ENCODE measurements around the gene ZNF425. TPM values are rescaled to one million over a fixed set of nuclear protein-coding genes. Genes with fewer than 3 reads are reported as not detected.

Gene ZNF425
- total RNA-seq, 1 experiment from 2014 or later, result 0.41 TPM

DNA sequence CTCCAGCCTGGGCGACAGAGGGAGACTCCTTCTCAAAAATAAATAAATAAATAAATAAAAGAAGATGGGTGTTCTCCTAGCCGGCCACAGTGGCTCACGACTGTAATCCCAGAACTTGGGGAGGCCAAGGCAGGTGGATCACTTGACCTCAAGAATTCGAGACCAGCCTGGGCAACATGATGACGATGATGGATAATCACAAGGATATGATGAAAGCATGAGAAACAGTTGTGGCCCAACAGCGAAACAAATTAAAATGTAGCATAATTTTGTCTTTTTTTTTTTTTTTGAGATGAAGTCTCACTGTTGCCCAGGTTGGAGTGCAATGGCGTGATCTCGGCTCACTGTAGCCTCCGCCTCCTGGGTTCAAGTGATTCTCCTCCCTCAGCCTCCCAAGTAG is 48.5 kb downstream of the ZNF425 start:
- Histone ChIP-seq H3K9me3 (ENCODE audit: low read length) (no peaks in the 10 kb centered on the region), H3K36me3 (ENCODE audit: insufficient read depth, low read length) (0 out of 2 replicates have a peak, but pooled peaks cover 1% of the 10 kb centered on the region), H3K27ac (ENCODE audit: low read length) (no peak overlapping the region), H3K9ac (ENCODE audit: low read length) (no peak overlapping the region), H3K4me2 (ENCODE audit: low read depth, low read length, poor library complexity, severe bottlenecking) (no peak overlapping the region), H3K4me3 (ENCODE audit: low read length) (no peak overlapping the region), H4K20me1 (ENCODE audit: insufficient read depth, low read depth, low read length) (no peaks in the 10 kb centered on the region), H3K9me2 (replicated peaks; ENCODE audit: insufficient read depth, low read length) (no peaks in the 10 kb centered on the region), H3K79me2 (ENCODE audit: low read length) (peaks cover 28% of the 10 kb centered on the region), H2AFZ (ENCODE audit: low read length) (no peak overlapping the region), H3K4me1 (ENCODE audit: low read length) (no peaks in the 10 kb centered on the region), H3K27me3 (ENCODE audit: low read length) (no peaks in the 10 kb centered on the region)
- DNase-seq, result no peak

- no peak overlapping the region for H3K9ac ChIP-seq (ENCODE audit: low read length)
- no peaks in the 10 kb centered on the region for H3K27me3 ChIP-seq (ENCODE audit: low read length)
- H3K9me2 ChIP-seq (replicated peaks; ENCODE audit: insufficient read depth, low read length), result no peaks in the 10 kb centered on the region
- H3K79me2 ChIP-seq (ENCODE audit: low read length), result peaks cover 11% of the 10 kb centered on the region
- H3K4me3 ChIP-seq (ENCODE audit: low read length), result no peak overlapping the region
- H3K27ac ChIP-seq (ENCODE audit: low read length), result no peak overlapping the region
- H2AFZ ChIP-seq (ENCODE audit: low read length), result no peak overlapping the region
- H3K4me1 ChIP-seq (ENCODE audit: low read length), result no peaks in the 10 kb centered on the region
- H4K20me1 ChIP-seq (ENCODE audit: insufficient read depth, low read depth, low read length), result no peaks in the 10 kb centered on the region
- no peak for DNase-seq
- H3K4me2 ChIP-seq (ENCODE audit: low read depth, low read length, poor library complexity, severe bottlenecking), result no peak overlapping the region
- H3K9me3 ChIP-seq (ENCODE audit: low read length), result no peaks in the 10 kb centered on the region
- peaks cover 9% of the 10 kb centered on the region; the same call in 1 of the 2 replicates for H3K36me3 ChIP-seq (ENCODE audit: insufficient read depth, low read length)
These were observed 50.8 kb downstream of the ZNF425 start for GRCh38 chr7:149075286-149075685.

- Histone ChIP-seq H3K4me3 (ENCODE audit: low read length) (no peak overlapping the region), H3K27me3 (ENCODE audit: low read length) (no peaks in the 10 kb centered on the region), H3K79me2 (ENCODE audit: low read length) (peaks cover 7% of the 10 kb centered on the region; the same call in 1 of the 2 replicates), H3K4me2 (ENCODE audit: low read depth, low read length, poor library complexity, severe bottlenecking) (no peak overlapping the region), H3K9ac (ENCODE audit: low read length) (no peak overlapping the region), H3K36me3 (ENCODE audit: insufficient read depth, low read length) (peaks cover 13% of the 10 kb centered on the region; the same call in 1 of the 2 replicates), H3K9me3 (ENCODE audit: low read length) (no peaks in the 10 kb centered on the region), H3K4me1 (ENCODE audit: low read length) (peaks cover 3% of the 10 kb centered on the region; the same call in 1 of the 2 replicates), H3K9me2 (replicated peaks; ENCODE audit: insufficient read depth, low read length) (no peaks in the 10 kb centered on the region), H4K20me1 (ENCODE audit: insufficient read depth, low read depth, low read length) (no peaks in the 10 kb centered on the region), H2AFZ (ENCODE audit: low read length) (no peak overlapping the region), H3K27ac (ENCODE audit: low read length) (no peak overlapping the region)
- DNase-seq, result no peak
These were observed 51.8 kb downstream of the ZNF425 start for GRCh38 chr7:149074116-149074885.

GRCh38 chr7:149072438-149072775 is 53.7 kb downstream of the ZNF425 start:
- Histone ChIP-seq H3K9ac (ENCODE audit: low read length) (no peak overlapping the region), H4K20me1 (ENCODE audit: insufficient read depth, low read depth, low read length) (no peaks in the 10 kb centered on the region), H3K4me1 (ENCODE audit: low read length) (peaks cover 3% of the 10 kb centered on the region; the same call in 1 of the 2 replicates), H3K36me3 (ENCODE audit: insufficient read depth, low read length) (peaks cover 16% of the 10 kb centered on the region; the same call in 1 of the 2 replicates), H3K4me3 (ENCODE audit: low read length) (no peak overlapping the region), H3K27ac (ENCODE audit: low read length) (no peak overlapping the region), H3K9me2 (replicated peaks; ENCODE audit: insufficient read depth, low read length) (no peaks in the 10 kb centered on the region), H3K79me2 (ENCODE audit: low read length) (peaks cover 7% of the 10 kb centered on the region; the same call in 1 of the 2 replicates), H3K4me2 (ENCODE audit: low read depth, low read length, poor library complexity, severe bottlenecking) (no peak overlapping the region), H2AFZ (ENCODE audit: low read length) (no peak overlapping the region), H3K9me3 (ENCODE audit: low read length) (no peaks in the 10 kb centered on the region), H3K27me3 (ENCODE audit: low read length) (no peaks in the 10 kb centered on the region)
- no peak for DNase-seq

DNA sequence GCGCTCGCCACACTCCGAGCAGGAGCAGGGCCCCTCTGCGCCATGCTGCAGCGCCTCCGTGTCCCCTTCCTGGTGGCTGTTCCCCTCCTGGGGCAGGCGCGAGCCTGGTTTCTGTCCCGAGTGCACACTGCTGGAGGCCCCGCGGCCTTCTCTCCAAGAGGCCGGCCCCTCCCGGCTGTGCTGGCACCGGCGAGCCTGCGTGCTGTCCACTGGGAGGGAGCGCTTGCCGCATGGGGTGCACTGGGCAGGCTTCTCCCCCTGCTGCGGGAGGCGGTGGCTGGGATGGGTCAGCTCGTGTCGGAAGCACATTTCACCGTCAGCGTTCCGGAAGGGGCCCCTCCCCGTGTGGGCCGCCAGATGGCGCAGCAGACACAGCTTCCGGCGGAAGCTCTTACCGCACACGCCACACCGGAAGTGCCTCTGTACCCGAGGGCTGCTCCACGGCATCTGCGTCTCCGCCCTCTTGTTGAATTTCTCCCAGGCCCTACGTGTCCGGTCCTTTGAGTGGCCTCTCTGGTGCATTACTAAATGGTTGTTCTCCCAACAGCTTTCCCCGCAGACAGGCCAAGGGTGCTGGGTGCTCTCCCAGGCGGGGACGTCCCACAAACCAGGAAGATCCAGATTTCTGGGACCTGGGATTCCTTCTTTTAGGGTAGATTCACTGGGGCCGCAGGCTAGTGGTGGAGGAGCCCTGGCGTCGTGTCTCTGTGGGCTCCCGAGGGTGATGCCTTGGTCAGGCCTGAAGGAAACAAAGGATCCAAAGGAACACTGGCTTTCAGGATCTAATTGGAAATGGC is 54.3 kb downstream of the ZNF425 start:
- H3K79me2 ChIP-seq (ENCODE audit: low read length), result peaks cover 5% of the 10 kb centered on the region; the same call in 1 of the 2 replicates
- no peak for DNase-seq
- H4K20me1 ChIP-seq (ENCODE audit: insufficient read depth, low read depth, low read length), result no peaks in the 10 kb centered on the region
- H3K27ac ChIP-seq (ENCODE audit: low read length), result no peak overlapping the region
- H3K9ac ChIP-seq (ENCODE audit: low read length), result no peak overlapping the region
- no peak overlapping the region for H2AFZ ChIP-seq (ENCODE audit: low read length)
- peaks cover 16% of the 10 kb centered on the region; the same call in 1 of the 2 replicates for H3K36me3 ChIP-seq (ENCODE audit: insufficient read depth, low read length)
- no peaks in the 10 kb centered on the region for H3K9me2 ChIP-seq (replicated peaks; ENCODE audit: insufficient read depth, low read length)
- H3K27me3 ChIP-seq (ENCODE audit: low read length), result no peaks in the 10 kb centered on the region
- H3K4me2 ChIP-seq (ENCODE audit: low read depth, low read length, poor library complexity, severe bottlenecking), result no peak overlapping the region
- H3K9me3 ChIP-seq (ENCODE audit: low read length), result no peaks in the 10 kb centered on the region
- peaks cover 3% of the 10 kb centered on the region; the same call in 1 of the 2 replicates for H3K4me1 ChIP-seq (ENCODE audit: low read length)
- no peak overlapping the region for H3K4me3 ChIP-seq (ENCODE audit: low read length)

- H3K4me2 ChIP-seq (ENCODE audit: low read depth, low read length, poor library complexity, severe bottlenecking), result no peak overlapping the region
- peaks cover 3% of the 10 kb centered on the region; the same call in 1 of the 2 replicates for H3K4me1 ChIP-seq (ENCODE audit: low read length)
- H3K27me3 ChIP-seq (ENCODE audit: low read length), result no peaks in the 10 kb centered on the region
- peaks cover 3% of the 10 kb centered on the region; the same call in 1 of the 2 replicates for H3K79me2 ChIP-seq (ENCODE audit: low read length)
- H4K20me1 ChIP-seq (ENCODE audit: insufficient read depth, low read depth, low read length), result no peaks in the 10 kb centered on the region
- DNase-seq, result no peak
- H3K27ac ChIP-seq (ENCODE audit: low read length), result no peak overlapping the region
- peaks cover 16% of the 10 kb centered on the region; the same call in 1 of the 2 replicates for H3K36me3 ChIP-seq (ENCODE audit: insufficient read depth, low read length)
- no peak overlapping the region for H3K9ac ChIP-seq (ENCODE audit: low read length)
- H2AFZ ChIP-seq (ENCODE audit: low read length), result no peak overlapping the region
- H3K4me3 ChIP-seq (ENCODE audit: low read length), result no peak overlapping the region
- H3K9me3 ChIP-seq (ENCODE audit: low read length), result no peaks in the 10 kb centered on the region
- H3K9me2 ChIP-seq (replicated peaks; ENCODE audit: insufficient read depth, low read length), result no peaks in the 10 kb centered on the region
These were observed 54.9 kb downstream of the ZNF425 start for GRCh38 chr7:149071182-149071635.

GRCh38 chr7:149070372-149071125 is 55.6 kb downstream of the ZNF425 start:
- H3K4me1 ChIP-seq (ENCODE audit: low read length), result peaks cover 3% of the 10 kb centered on the region
- H2AFZ ChIP-seq (ENCODE audit: low read length), result no peak overlapping the region
- H3K27me3 ChIP-seq (ENCODE audit: low read length), result no peaks in the 10 kb centered on the region
- no peak overlapping the region for H3K4me2 ChIP-seq (ENCODE audit: low read depth, low read length, poor library complexity, severe bottlenecking)
- H3K9me3 ChIP-seq (ENCODE audit: low read length), result no peaks in the 10 kb centered on the region
- no peak overlapping the region for H3K27ac ChIP-seq (ENCODE audit: low read length)
- H3K9ac ChIP-seq (ENCODE audit: low read length), result no peak overlapping the region
- peaks cover 3% of the 10 kb centered on the region; the same call in 1 of the 2 replicates for H3K79me2 ChIP-seq (ENCODE audit: low read length)
- peaks cover 16% of the 10 kb centered on the region; the same call in 1 of the 2 replicates for H3K36me3 ChIP-seq (ENCODE audit: insufficient read depth, low read length)
- H3K4me3 ChIP-seq (ENCODE audit: low read length), result no peak overlapping the region
- no peak for DNase-seq
- no peaks in the 10 kb centered on the region for H3K9me2 ChIP-seq (replicated peaks; ENCODE audit: insufficient read depth, low read length)
- no peaks in the 10 kb centered on the region for H4K20me1 ChIP-seq (ENCODE audit: insufficient read depth, low read depth, low read length)

All from Karpas-422 (cell line).